Measurements from ENCODE around the gene KMT2D.

GRCh38 chr12:49098703-49099102, 38.1 kb upstream of the KMT2D start:
- TF ChIP-seq CTCF (conservative IDR thresholded peaks at IDR 0.05; ENCODE audit: low read length), result no peak
- TF ChIP-seq EZH2phosphoT487 (IDR thresholded peaks at IDR 0.05; ENCODE audit: borderline replicate concordance, low read depth, low read length), result no peak
